GM19324 (cell line): ENCODE measurements around the gene ANK2.

Experiments
- ATAC-seq: cut with Tn5 transposase; IDR thresholded peaks from one replicate; pipeline ENCODE4 v1.9.1; 2021; ENCODE audit warnings: mild to moderate bottlenecking, moderate library complexity; ENCODE audit not compliant: unreplicated experiment, low FRiP score

The ANK2 gene

GRCh38 chr4:113433116-113433515 lies 383.7 kb downstream of the ANK2 start:
- ATAC-seq = no peak
